GM21515 (cell line): ENCODE results near the gene SCYGR8.

Experiments used
- ATAC-seq: cut with Tn5 transposase; IDR thresholded peaks from one replicate; pipeline ENCODE4 v1.9.1; 2021; ENCODE audit not compliant: unreplicated experiment

Gene SCYGR8

DNA sequence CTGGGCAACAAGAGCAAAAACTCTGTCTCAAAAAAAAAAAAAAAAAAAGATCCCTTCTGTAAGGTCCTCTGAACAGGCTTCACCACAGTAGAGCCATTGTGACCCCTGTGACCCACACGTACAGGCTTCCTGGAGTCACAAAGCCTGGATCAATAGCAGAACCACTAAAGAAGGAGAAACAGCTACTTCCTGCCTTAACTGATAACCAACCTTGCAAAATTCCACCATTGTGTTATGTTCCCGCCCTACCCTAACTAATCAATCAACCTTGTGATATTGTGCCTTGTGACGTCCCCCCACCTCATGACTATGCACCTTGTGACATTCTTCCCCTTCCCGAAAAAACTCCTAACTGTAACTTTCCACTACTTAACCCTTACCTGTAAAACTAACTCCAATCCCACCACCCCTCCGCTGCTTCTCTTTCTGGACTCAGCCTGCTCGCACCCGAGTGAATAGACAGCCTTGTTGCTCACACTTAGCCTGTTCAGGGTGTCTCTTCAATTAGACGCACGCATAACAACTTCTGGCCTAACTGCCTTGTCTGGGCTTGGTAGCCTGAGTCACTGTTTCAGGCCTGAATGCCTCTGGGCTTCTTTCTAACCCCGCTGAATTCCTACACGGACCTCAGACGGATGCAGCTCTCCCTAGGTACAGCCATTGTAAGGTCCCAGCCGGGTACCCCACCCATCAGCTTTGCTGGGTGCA is 13.9 kb downstream of the SCYGR8 start:
- ATAC-seq, result no peak

DNA sequence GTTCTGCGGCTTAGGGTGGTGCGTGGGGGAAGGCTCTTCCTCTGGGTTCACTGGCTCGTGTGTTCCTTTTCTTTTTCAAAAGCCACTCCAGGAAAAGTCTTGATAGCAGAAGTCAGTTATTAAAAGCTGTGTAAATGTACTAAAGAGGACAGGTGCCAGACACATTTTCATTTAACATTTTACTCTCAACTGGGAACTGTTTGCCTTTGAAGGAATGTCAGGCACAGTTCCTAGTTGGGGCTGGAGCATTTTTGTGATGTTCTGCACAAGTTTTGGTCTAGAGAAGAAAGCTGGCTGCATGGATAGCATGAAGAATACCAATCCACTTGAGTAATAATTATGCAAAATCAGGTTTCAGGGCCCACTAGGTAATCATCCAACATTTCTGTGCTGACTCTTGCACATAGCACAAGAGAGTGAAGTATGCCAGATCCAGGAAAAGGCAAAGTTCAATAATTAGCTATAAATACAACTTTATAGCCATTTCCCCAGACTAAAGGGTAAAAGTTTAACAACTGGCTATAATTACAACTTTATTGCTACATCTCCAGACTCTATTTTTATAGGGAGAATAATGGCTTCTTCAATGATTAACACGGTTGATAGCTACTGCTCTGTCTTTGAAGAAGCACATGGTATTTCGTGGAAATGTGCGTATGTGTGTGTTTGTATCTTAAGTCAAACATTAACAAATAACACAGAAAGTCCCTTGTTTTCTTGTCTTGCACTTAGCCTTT is 16.2 kb downstream of the SCYGR8 start:
- ATAC-seq, result no peak

DNA sequence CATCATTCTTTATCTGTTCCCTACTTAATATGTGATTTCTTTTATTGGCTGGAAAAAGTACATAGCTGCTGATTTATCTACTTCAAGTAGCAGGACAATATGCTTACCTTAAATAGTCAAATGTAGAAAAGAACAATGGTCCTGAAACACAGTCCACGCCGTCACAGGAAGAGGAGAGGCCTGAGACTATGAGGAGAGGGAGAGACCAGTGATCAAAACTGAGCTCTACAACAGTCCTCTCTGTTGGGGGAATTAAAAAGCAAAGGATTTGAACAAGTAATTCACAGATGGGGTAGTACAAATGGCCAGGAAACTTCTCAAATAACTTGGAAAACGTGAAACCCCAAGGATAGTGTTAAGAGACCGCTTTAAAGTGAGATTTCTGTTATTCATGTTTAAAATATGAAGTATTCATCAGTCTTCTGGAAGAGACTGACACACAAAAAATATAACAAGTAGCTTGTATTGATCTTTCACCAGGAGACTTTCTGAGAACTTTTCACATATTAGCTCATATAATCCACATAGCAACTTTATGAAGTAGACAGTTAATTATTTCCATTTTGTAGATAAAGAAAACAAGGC is 20.2 kb downstream of the SCYGR8 start:
- ATAC-seq, result no peak

- peak; percentile 98 for ATAC-seq
These were observed 20.7 kb downstream of the SCYGR8 start for GRCh38 chr2:227766373-227766883.

DNA sequence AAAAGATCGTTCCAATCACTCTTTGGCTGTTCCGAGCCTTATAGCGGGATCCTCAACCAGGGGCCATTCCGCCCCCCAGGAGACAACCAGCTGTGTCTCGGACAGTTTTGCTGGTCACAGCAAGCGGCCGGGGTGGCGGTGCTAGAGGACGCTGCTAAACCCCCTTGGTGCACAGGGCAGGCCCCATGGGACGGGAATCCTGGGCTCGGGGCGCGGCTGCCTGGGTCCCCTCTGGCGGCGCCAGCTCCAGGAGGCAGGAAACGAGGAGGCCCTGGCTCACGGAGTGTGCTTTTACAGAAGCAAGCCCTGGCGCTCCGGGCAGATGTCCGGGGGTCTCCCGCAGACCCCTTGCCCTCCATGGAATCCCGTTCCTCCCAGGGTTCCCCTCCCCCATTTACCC is 22.1 kb downstream of the SCYGR8 start:
- ATAC-seq, result no peak

DNA sequence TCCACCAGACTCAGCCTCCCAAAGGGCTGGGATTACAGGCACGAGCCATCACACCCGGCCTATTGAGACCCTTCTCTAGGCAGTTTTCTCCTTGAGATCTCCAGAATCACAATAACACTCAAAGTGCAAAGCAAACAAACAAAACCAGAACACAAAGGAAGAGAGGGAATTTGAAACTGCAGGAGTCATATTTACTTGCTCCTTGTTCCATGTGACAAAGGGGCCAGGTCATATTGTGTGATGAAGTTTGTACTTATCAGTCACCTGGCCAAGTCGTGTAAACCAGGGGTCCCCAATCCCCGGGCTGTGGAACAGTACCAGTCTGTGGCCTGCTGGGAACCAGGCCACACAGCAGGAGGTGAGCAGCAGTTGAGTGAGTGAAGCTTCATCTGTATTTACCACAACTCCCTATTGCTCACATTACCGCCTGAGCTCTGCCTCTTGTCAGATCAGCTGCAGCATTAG is 26.5 kb downstream of the SCYGR8 start:
- ATAC-seq, result no peak

GRCh38 chr2:227772932-227773331 is 27.2 kb downstream of the SCYGR8 start:
- ATAC-seq, result no peak

GRCh38 chr2:227774011-227774624 is 28.4 kb downstream of the SCYGR8 start:
- ATAC-seq, result no peak

DNA sequence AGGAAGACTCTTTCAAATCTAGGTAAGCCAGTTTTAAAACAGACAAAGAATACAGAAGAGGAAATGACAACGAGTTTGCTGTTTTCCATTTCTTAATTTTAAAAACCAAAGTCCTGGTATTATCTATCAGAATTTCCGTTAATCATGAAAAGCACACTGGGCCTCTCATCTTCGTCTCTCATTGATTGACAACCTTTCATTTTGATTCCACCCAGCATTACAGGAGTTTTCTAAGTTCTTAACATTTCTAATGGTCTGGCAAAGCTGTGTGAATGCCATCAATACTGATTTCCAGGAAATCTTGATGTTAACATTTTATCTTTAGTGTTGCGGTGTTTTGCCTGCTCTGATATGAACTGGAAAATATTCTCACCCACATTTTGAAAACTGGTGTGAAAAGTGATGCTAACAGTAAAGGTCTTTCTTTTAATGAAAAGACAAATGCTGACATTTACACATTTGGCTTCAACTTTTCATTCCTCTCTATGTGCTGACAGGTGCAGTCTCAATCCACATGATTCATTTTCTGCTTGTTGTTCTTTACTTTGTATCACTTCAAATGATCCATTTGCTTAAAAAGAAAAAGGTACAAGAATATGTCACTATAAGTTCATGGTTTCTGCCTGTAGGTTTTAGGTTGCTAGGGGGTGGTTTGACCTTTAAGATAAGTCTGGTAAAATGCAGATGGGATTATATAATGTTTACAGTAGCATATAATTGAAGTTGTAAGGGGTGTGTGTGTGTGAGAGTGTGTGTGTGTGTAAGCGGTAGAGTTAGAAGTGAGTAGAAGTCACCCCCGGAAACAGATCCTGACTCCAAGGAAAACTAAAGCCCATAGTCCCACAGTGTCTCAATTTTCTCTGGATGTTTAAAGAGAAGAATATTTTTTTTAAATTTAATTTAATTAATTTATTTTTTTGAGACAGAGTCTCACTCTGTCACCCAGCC is 29.5 kb downstream of the SCYGR8 start:
- no peak for ATAC-seq

GRCh38 chr2:227780981-227781615 is 35.4 kb downstream of the SCYGR8 start:
- ATAC-seq, result no peak

DNA sequence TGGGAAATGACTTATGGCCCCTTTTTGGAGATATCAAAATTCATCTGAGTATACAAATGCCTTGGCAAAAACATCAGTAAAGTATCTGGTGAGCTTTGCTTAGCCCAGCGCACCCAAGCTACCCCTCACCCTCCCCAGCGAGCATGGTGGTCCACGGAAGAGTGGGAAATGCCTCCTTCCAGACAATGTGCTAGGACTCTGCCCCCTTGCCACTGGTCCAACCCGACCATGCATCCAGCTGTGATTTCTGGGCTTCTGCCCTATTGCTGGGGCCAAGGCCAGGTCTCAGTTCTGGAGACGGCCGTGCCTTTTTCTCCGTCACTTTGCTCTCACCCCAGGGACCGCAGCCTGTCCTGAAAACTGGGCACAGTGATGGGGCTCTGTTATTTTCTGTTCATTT is 36.1 kb downstream of the SCYGR8 start:
- no peak for ATAC-seq

DNA sequence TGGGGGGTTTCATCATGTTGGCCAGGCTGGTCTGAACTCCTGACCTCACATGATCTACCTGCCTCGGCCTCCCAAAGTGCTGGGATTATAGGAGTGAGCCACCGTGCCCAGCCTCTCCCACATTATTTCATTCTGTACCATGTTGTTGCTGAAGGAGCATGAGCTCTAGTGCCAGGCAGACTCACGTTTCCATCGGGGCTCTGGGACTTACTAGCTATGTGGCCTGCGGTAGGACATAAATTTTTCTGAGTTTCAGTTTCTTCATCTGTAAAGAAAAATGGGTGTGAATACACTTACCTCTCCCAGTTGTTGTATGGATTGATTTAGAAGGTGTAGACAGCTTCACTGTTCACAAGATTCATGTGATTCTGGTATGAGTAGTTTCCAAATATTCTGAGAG is 37.1 kb downstream of the SCYGR8 start:
- ATAC-seq, result peak; percentile 28

DNA sequence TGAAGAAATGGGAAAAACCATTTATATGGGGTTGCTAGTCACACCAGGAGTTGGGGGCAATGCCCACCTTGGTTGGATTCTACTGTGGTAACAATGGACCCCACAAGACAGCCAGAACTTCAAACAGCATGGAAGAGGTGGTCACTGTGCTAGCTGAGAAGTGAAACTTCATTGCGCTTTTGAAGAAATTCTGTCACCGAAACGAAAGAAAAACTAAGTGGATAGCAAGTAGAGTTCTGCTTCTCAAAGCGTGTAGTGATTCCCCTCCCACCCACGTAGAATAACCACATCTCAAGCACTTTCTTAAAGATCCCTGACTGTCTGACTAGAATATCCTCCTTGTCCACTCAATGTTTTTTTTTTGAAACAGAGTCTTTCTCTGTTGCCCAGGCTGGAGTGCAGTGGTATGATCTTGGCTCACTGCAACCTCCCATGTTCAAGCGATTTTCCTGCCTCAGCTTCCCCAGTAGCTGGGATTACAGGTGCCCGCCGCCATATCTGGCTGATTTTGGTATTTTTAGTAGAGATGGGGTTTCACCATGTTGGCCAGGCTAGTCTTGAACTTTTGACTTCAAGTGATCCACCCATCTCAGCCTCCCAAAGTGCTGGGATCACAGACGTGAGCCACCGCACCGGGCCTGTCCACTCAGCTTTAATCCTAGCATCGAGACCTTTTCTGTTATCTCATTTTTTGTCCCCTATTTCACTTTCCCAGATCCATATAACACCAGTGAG is 37.9 kb downstream of the SCYGR8 start:
- ATAC-seq, result peak; percentile 98

DNA sequence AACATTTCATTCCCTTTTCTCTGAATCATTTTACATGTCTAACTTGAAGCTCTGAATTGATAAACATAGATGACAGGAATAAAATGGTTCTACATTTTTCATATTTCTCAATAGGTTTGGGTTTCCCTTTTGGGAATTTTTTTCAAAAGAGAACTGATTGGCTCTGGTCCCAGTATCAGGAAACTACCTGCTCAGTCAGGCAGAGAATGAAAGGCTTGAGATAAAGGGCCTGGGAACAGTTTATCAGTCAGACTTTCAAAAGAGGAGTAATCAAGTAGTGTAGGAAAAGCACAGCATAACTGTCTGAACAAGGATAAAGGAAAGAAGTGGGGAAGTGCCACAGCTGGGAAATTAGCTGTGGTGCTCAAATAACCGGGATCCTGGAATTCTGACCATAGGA is 39.6 kb downstream of the SCYGR8 start:
- ATAC-seq, result no peak

- no peak for ATAC-seq
These were observed 42.9 kb downstream of the SCYGR8 start for GRCh38 chr2:227788561-227789018.

DNA sequence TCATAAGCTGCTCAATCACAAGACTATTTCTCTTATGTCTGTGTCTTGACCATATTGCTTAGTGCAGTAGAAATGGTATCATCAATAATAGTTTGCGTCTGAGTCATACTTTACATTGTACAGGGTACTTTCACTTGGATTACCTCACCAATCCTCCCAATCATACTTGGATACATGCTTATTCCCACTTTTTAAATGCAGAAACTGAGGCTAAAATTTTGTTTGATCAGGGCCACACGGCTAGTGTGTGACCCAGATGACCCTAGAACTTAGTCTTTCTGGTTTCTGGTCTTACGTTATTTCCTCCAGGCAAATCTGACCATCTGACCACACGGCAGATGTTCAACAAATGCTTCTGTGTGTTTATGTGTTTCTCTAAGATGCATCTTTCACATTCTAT is 44.1 kb downstream of the SCYGR8 start:
- peak; percentile 61 for ATAC-seq

DNA sequence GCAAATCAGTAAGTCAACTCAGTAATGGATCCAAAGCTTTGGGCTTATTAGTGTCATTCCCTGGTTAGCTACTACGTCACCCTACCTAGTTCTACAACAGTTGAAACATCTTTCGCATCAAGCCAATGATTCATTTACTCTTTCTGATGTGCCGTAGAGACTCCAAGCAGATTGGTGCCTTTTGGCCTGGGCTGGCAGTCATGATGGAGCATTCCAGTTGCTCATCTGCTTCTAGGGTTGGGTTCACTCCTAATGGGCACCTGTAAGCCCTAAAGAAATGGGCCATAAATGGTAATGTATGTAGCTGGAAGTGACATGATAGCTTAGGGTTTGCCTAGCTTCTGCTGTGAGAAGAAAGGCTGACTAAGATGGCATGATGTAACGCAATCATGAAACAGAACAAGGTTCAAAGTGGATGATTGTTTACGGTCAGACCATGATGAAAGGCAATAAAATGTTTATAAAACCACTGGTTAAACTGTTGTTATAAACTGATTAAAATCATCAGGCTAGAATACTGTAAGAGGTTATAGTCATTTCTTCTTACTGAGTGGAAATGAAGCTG is 47.5 kb downstream of the SCYGR8 start:
- no peak for ATAC-seq
